ENCODE measurements around the gene XRCC4. TPM values are rescaled to one million over a fixed set of nuclear protein-coding genes. Genes with fewer than 3 reads are reported as not detected.

XRCC4 gene
- total and polyA plus RNA-seq, 4 donors, result 2.3 to 4.9 (median 3.0) TPM

DNA sequence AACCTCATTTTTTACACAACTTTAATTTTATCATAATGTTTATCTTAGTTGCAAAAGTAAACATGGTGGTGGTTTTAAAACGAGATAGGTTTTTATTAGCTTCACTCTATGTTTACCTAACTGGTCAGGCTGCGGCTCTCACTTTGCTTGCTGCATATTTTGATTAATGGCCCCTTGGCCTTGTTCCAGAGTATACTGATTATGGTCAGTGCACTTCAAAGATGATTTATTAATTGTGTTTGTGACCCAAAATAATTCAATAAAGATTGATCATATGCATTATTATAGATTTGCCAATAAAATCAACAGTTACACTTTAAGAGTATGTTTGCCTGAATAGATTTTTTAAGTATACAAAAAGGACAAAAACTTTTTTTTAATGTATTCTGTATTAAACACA is 188.0 kb downstream of the XRCC4 start:
- WGBS, result 19% methylated on average over 2 of the region's 2 CpGs
- no peaks in the 10 kb centered on the region for H3K27me3 ChIP-seq (ENCODE audit: control insufficient read depth in 4 of 4, insufficient read depth in 4 of 4, low read length in 3 of 4)
- H3K9me3 ChIP-seq (ENCODE audit: control insufficient read depth in 4 of 4, low read length in 3 of 4), result no peaks in the 10 kb centered on the region
- TF ChIP-seq SP1 (IDR thresholded peaks at IDR 0.05) (no peak), FOXA2 (IDR thresholded peaks at IDR 0.05) (peak; percentile 20), HNF4A (conservative IDR thresholded peaks at IDR 0.05) (no peak), GABPA (IDR thresholded peaks at IDR 0.05 in 1 of 2, conservative IDR thresholded peaks at IDR 0.05 in 1 of 2) (no peak), RXRA (IDR thresholded peaks at IDR 0.05) (no peak), FOXA1 (IDR thresholded peaks at IDR 0.05) (no peak)
- TF ChIP-seq, protein P1, sequence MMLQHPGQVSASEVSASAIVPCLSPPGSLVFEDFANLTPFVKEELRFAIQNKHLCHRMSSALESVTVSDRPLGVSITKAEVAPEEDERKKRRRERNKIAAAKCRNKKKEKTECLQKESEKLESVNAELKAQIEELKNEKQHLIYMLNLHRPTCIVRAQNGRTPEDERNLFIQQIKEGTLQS (IDR thresholded peaks at IDR 0.05), result no peak
- no peak overlapping the region for H3K4me3 ChIP-seq (ENCODE audit: low read depth in 1 of 3, low read length in 3 of 3)
- no peak overlapping the region for H3K27ac ChIP-seq (ENCODE audit: low read depth in 1 of 2, low read length in 2 of 2)
- no peaks in the 10 kb centered on the region for H3K4me1 ChIP-seq (ENCODE audit: control insufficient read depth in 4 of 4, insufficient read depth in 4 of 4, low read length in 3 of 4)
- no peak for DNase-seq (ENCODE audit: low spot score)
- no peak overlapping the region for H3K9ac ChIP-seq (ENCODE audit: low read depth in 1 of 2, low read length in 2 of 2)
- no peaks in the 10 kb centered on the region for H3K36me3 ChIP-seq (ENCODE audit: control insufficient read depth in 4 of 4, insufficient read depth in 3 of 4, low read depth in 1 of 4, low read length in 3 of 4)

DNA sequence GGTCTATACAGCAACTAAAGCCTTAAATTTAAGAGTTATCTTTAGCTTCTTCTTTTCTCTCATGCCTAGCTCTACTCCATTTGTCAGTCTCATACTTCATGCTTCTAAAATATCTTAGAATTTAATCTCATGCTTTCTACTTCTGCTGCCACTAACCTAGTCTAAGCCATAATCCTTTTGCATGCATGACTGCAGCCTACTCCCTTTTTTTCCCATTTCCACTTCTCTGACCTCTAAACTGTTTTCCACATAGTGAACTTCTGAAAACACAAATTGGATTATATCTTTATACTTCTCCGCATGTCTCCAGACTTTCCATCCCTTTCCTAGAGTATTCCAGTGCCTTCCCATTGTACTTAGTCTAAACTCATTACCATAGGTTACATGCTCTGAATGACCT is 193.0 kb downstream of the XRCC4 start:
- no peak for TF ChIP-seq GABPA (IDR thresholded peaks at IDR 0.05 in 1 of 2, conservative IDR thresholded peaks at IDR 0.05 in 1 of 2)
- H3K4me1 ChIP-seq (ENCODE audit: control insufficient read depth in 4 of 4, insufficient read depth in 4 of 4, low read length in 3 of 4), result no peaks in the 10 kb centered on the region
- WGBS, result 97% methylated on average over 1 of the region's 1 CpG
- no peaks in the 10 kb centered on the region for H3K27me3 ChIP-seq (ENCODE audit: control insufficient read depth in 4 of 4, insufficient read depth in 4 of 4, low read length in 3 of 4)
- H3K36me3 ChIP-seq (ENCODE audit: control insufficient read depth in 4 of 4, insufficient read depth in 3 of 4, low read depth in 1 of 4, low read length in 3 of 4), result no peaks in the 10 kb centered on the region
- H3K27ac ChIP-seq (ENCODE audit: low read depth in 1 of 2, low read length in 2 of 2), result no peak overlapping the region
- DNase-seq (ENCODE audit: low spot score), result no peak
- no peak overlapping the region for H3K9ac ChIP-seq (ENCODE audit: low read depth in 1 of 2, low read length in 2 of 2)
- H3K4me3 ChIP-seq (ENCODE audit: low read depth in 1 of 3, low read length in 3 of 3), result no peak overlapping the region
- H3K9me3 ChIP-seq (ENCODE audit: control insufficient read depth in 4 of 4, low read length in 3 of 4), result no peaks in the 10 kb centered on the region

DNA sequence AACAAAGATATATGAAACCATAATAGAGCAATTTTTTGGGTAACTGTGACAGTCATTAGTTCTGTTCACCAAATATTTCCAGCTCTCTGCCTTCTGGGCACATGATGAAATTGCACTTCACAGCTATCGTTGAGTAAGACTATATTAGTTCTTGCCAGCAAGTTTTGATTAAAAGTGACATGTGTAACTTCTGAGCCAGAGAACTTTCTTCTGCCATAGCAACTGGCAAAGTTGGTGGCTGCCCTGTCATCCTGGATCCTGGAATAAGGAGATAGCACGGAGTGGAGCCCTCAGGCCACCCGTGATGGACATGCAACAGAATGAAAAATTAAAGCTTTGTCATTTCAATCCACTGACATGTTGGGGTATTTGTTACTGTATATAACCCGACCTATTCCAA is 199.8 kb downstream of the XRCC4 start:
- 87% methylated on average over 4 of the region's 4 CpGs for WGBS

DNA sequence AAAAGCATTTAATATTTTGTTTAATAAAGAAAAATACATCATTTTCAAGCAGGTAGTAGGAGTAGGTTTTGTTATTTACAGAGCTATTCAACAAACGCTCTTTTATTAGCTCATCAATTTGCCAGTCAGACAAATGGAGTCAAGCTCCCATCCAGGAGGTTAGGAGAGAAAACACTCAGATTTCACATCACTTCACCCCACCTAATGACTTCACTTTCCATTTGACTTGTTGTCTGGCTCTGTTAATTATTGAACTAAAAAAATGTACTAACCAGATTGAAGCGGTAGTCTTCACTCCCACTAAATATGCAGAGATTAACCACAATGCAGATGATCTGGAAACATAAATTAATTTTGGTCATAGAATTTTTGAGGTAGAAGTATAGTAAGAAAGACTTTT is 200.6 kb downstream of the XRCC4 start:
- no peak for DNase-seq (ENCODE audit: low spot score)
- H3K4me3 ChIP-seq (ENCODE audit: low read depth in 1 of 3, low read length in 3 of 3), result no peak overlapping the region
- no peak for TF ChIP-seq FOXA1 (IDR thresholded peaks at IDR 0.05)
- no peak for TF ChIP-seq GABPA (IDR thresholded peaks at IDR 0.05 in 1 of 2, conservative IDR thresholded peaks at IDR 0.05 in 1 of 2)
- TF ChIP-seq HNF4G (IDR thresholded peaks at IDR 0.05), result no peak
- TF ChIP-seq, protein P2, sequence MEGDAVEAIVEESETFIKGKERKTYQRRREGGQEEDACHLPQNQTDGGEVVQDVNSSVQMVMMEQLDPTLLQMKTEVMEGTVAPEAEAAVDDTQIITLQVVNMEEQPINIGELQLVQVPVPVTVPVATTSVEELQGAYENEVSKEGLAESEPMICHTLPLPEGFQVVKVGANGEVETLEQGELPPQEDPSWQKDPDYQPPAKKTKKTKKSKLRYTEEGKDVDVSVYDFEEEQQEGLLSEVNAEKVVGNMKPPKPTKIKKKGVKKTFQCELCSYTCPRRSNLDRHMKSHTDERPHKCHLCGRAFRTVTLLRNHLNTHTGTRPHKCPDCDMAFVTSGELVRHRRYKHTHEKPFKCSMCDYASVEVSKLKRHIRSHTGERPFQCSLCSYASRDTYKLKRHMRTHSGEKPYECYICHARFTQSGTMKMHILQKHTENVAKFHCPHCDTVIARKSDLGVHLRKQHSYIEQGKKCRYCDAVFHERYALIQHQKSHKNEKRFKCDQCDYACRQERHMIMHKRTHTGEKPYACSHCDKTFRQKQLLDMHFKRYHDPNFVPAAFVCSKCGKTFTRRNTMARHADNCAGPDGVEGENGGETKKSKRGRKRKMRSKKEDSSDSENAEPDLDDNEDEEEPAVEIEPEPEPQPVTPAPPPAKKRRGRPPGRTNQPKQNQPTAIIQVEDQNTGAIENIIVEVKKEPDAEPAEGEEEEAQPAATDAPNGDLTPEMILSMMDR (IDR thresholded peaks at IDR 0.05; ENCODE audit: low read depth, low read length, missing input control), result no peak
- no peak for TF ChIP-seq HNF4A (conservative IDR thresholded peaks at IDR 0.05)
- no peak for TF ChIP-seq FOXA2 (IDR thresholded peaks at IDR 0.05)
- TF ChIP-seq, protein P1 (IDR thresholded peaks at IDR 0.05), result no peak
- TF ChIP-seq, protein P3, sequence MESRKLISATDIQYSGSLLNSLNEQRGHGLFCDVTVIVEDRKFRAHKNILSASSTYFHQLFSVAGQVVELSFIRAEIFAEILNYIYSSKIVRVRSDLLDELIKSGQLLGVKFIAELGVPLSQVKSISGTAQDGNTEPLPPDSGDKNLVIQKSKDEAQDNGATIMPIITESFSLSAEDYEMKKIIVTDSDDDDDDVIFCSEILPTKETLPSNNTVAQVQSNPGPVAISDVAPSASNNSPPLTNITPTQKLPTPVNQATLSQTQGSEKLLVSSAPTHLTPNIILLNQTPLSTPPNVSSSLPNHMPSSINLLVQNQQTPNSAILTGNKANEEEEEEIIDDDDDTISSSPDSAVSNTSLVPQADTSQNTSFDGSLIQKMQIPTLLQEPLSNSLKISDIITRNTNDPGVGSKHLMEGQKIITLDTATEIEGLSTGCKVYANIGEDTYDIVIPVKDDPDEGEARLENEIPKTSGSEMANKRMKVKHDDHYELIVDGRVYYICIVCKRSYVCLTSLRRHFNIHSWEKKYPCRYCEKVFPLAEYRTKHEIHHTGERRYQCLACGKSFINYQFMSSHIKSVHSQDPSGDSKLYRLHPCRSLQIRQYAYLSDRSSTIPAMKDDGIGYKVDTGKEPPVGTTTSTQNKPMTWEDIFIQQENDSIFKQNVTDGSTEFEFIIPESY (IDR thresholded peaks at IDR 0.05), result no peak
- no peak for TF ChIP-seq RXRA (IDR thresholded peaks at IDR 0.05)
- TF ChIP-seq, protein P4, sequence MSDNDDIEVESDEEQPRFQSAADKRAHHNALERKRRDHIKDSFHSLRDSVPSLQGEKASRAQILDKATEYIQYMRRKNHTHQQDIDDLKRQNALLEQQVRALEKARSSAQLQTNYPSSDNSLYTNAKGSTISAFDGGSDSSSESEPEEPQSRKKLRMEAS (IDR thresholded peaks at IDR 0.05), result no peak
- TF ChIP-seq EGR1 (IDR thresholded peaks at IDR 0.05; ENCODE audit: low read depth in 2 of 2), result no peak
- TF ChIP-seq JUND (IDR thresholded peaks at IDR 0.05), result no peak
- 82% methylated on average over 2 of the region's 2 CpGs for WGBS
- no peaks in the 10 kb centered on the region for H3K4me1 ChIP-seq (ENCODE audit: control insufficient read depth in 4 of 4, insufficient read depth in 4 of 4, low read length in 3 of 4)
- no peak overlapping the region for H3K27ac ChIP-seq (ENCODE audit: low read depth in 1 of 2, low read length in 2 of 2)
- H3K27me3 ChIP-seq (ENCODE audit: control insufficient read depth in 4 of 4, insufficient read depth in 4 of 4, low read length in 3 of 4), result no peaks in the 10 kb centered on the region
- no peak overlapping the region for H3K9ac ChIP-seq (ENCODE audit: low read depth in 1 of 2, low read length in 2 of 2)
- H3K36me3 ChIP-seq (ENCODE audit: control insufficient read depth in 4 of 4, insufficient read depth in 3 of 4, low read depth in 1 of 4, low read length in 3 of 4), result no peaks in the 10 kb centered on the region
- no peaks in the 10 kb centered on the region for H3K9me3 ChIP-seq (ENCODE audit: control insufficient read depth in 4 of 4, low read length in 3 of 4)

More for the DNA sequence above, 199.8 kb downstream of the XRCC4 start:
- no peak overlapping the region for H3K27ac ChIP-seq (ENCODE audit: low read depth in 1 of 2, low read length in 2 of 2)
- no peaks in the 10 kb centered on the region for H3K9me3 ChIP-seq (ENCODE audit: control insufficient read depth in 4 of 4, low read length in 3 of 4)
- no peaks in the 10 kb centered on the region for H3K27me3 ChIP-seq (ENCODE audit: control insufficient read depth in 4 of 4, insufficient read depth in 4 of 4, low read length in 3 of 4)
- TF ChIP-seq, protein P1 (IDR thresholded peaks at IDR 0.05), result no peak
- TF ChIP-seq, protein P3 (IDR thresholded peaks at IDR 0.05), result no peak
- H3K9ac ChIP-seq (ENCODE audit: low read depth in 1 of 2, low read length in 2 of 2), result no peak overlapping the region
- no peak overlapping the region for H3K4me3 ChIP-seq (ENCODE audit: low read depth in 1 of 3, low read length in 3 of 3)
- no peak for DNase-seq (ENCODE audit: low spot score)
- H3K36me3 ChIP-seq (ENCODE audit: control insufficient read depth in 4 of 4, insufficient read depth in 3 of 4, low read depth in 1 of 4, low read length in 3 of 4), result no peaks in the 10 kb centered on the region
- no peaks in the 10 kb centered on the region for H3K4me1 ChIP-seq (ENCODE audit: control insufficient read depth in 4 of 4, insufficient read depth in 4 of 4, low read length in 3 of 4)
